ENCODE data around the gene TTC9B. TPM values are rescaled to one million over a fixed set of nuclear protein-coding genes. Genes with fewer than 3 reads are reported as not detected.

Gene TTC9B
- total RNA-seq, 2 donors from 2014 or later, result not detected

- DNase-seq, result no peak
- no peaks in the 10 kb centered on the region for H3K9me3 Mint-ChIP-seq
- H3K27ac Mint-ChIP-seq, result no peak overlapping the region
- no peak for ATAC-seq (replicated peaks in 1 of 2)
- peaks cover 15% of the 10 kb centered on the region for H3K27me3 Mint-ChIP-seq (ENCODE audit: low read depth)
- H3K4me1 Mint-ChIP-seq (ENCODE audit: low read depth), result peaks cover 9% of the 10 kb centered on the region
- no peak overlapping the region for H3K4me3 Mint-ChIP-seq
- H3K36me3 Mint-ChIP-seq (ENCODE audit: insufficient read depth in 2 of 2), result peaks cover 0 to 3% of the 10 kb centered on the region in 2 donors
Measured at GRCh38 chr19:40213251-40213829, 4.8 kb downstream of the TTC9B start.

DNA sequence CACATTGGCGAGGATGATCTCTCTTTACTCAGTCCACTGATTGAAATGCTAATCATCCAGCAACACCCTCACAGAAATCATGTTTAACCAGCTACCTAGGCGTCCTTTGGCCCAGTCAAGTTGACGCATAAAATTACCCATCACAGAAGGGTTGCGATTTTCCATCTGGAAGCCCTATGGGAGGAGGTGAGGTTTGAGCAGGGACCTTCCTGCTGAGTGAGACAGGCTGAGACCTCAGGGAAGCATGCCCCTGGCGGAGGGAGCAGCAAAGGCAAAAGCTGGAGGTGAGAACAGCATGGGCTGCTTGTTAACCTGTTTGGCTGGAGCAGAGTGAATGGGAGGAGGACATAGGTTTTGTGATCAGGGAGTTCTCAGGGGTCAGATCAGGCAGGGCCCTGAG is 7.3 kb downstream of the TTC9B start:
- Mint-ChIP-seq H3K27ac (no peak overlapping the region), H3K36me3 (ENCODE audit: insufficient read depth in 2 of 2) (peaks cover 0 to 3% of the 10 kb centered on the region in 2 donors), H3K9me3 (no peaks in the 10 kb centered on the region)

GRCh38 chr19:40208602-40209001 is 9.6 kb downstream of the TTC9B start:
- no peak for DNase-seq
- no peak overlapping the region for H3K4me3 Mint-ChIP-seq
- H3K9me3 Mint-ChIP-seq, result no peaks in the 10 kb centered on the region
- no peaks in the 10 kb centered on the region for H3K4me1 Mint-ChIP-seq (ENCODE audit: low read depth)
- no peak overlapping the region for H3K27ac Mint-ChIP-seq
- H3K36me3 Mint-ChIP-seq (ENCODE audit: insufficient read depth in 2 of 2), result peaks cover 0 to 3% of the 10 kb centered on the region in 2 donors
- no peaks in the 10 kb centered on the region for H3K27me3 Mint-ChIP-seq (ENCODE audit: low read depth)
- no peak for ATAC-seq (replicated peaks in 1 of 2)

More for the DNA sequence above, 7.3 kb downstream of the TTC9B start:
- no peak for ATAC-seq (replicated peaks in 1 of 2)
- Mint-ChIP-seq H3K27me3 (ENCODE audit: low read depth) (peaks cover under 1% of the 10 kb centered on the region), H3K4me1 (ENCODE audit: low read depth) (no peaks in the 10 kb centered on the region), H3K4me3 (no peak overlapping the region)
- DNase-seq, result no peak

GRCh38 chr19:40205760-40206159 is 12.4 kb downstream of the TTC9B start:
- H3K27me3 Mint-ChIP-seq (ENCODE audit: low read depth), result no peaks in the 10 kb centered on the region
- no peak overlapping the region for H3K4me3 Mint-ChIP-seq
- peaks cover 2 to 3% of the 10 kb centered on the region in 2 donors for H3K36me3 Mint-ChIP-seq (ENCODE audit: insufficient read depth in 2 of 2)
- no peak overlapping the region for H3K27ac Mint-ChIP-seq
- ATAC-seq (replicated peaks in 1 of 2) (no peak), DNase-seq (no peak)
- no peaks in the 10 kb centered on the region for H3K9me3 Mint-ChIP-seq
- H3K4me1 Mint-ChIP-seq (ENCODE audit: low read depth), result no peaks in the 10 kb centered on the region

DNA sequence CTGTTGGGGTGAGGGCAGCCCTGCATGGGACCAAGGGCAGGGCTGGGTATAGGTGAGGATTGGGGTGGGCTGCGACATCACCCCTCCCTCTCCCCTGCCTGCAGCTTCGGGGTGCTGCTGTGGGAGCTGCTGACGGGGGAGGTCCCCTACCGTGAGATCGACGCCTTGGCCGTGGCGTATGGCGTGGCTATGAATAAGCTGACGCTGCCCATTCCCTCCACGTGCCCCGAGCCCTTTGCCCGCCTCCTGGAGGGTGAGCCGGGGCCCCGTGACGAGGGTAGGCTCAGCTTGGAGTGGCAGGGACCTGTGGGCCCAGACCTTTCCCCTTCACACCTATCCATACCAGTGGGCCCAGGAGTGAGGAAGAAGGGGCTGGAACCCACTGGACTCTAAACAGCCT is 13.8 kb downstream of the TTC9B start:
- H3K4me3 Mint-ChIP-seq, result no peak overlapping the region

DNA sequence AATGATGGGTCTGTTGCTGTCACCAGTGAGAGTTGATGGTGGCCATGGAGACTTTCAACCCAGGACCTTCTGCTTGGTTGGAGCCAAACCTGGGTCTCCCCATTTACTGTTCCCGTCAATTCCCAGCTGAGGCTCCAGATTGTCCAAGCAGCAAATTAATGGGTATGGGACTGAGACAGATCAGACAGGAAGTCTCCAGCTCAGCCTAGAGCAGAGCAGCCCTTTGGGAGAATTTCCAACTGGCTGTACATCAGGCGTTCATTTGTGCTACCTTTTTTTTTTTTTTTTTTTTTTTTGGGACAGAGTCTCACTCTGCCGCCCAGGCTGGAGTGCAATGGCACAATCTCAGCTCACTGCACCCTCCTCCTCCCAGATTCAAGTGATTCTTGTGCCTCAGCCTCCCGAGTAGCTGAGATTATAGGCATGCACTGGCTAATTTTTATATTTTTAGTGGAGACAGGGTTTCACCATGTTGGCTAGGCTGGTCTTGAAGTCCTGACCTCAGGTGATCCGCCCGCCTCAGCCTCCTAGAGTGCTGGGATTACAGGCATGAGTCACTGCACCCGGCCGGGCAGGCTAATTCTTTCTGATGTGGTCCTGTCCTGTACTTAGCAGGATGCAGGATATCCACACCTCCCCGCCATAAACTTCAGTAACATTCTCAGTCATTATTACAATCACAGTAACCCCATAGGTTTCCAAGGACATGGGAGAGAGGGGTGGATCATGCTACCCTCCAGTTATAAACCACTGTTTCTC is 17.7 kb downstream of the TTC9B start:
- no peak for ATAC-seq (replicated peaks in 1 of 2)
- Mint-ChIP-seq H3K9me3 (no peaks in the 10 kb centered on the region), H3K27ac (no peak overlapping the region)

More for the DNA sequence above, 13.8 kb downstream of the TTC9B start:
- DNase-seq, result no peak
- H3K36me3 Mint-ChIP-seq (ENCODE audit: insufficient read depth in 2 of 2), result peaks cover 2 to 3% of the 10 kb centered on the region in 2 donors
- H3K4me1 Mint-ChIP-seq (ENCODE audit: low read depth), result no peaks in the 10 kb centered on the region
- H3K27ac Mint-ChIP-seq, result no peak overlapping the region
- H3K9me3 Mint-ChIP-seq, result no peaks in the 10 kb centered on the region
- ATAC-seq (replicated peaks in 1 of 2), result no peak
- no peaks in the 10 kb centered on the region for H3K27me3 Mint-ChIP-seq (ENCODE audit: low read depth)

GRCh38 chr19:40198272-40198990 is 19.8 kb downstream of the TTC9B start:
- no peak overlapping the region for H3K4me3 Mint-ChIP-seq
- H3K36me3 Mint-ChIP-seq (ENCODE audit: insufficient read depth in 2 of 2), result peaks cover 0 to 2% of the 10 kb centered on the region in 2 donors
- H3K27me3 Mint-ChIP-seq (ENCODE audit: low read depth), result no peaks in the 10 kb centered on the region
- H3K4me1 Mint-ChIP-seq (ENCODE audit: low read depth), result peaks cover 5% of the 10 kb centered on the region
- H3K9me3 Mint-ChIP-seq, result no peaks in the 10 kb centered on the region
- ATAC-seq (replicated peaks in 1 of 2) (no peak), DNase-seq (no peak)
- no peak overlapping the region for H3K27ac Mint-ChIP-seq

More for the DNA sequence above, 17.7 kb downstream of the TTC9B start:
- no peaks in the 10 kb centered on the region for H3K4me1 Mint-ChIP-seq (ENCODE audit: low read depth)
- no peaks in the 10 kb centered on the region for H3K27me3 Mint-ChIP-seq (ENCODE audit: low read depth)
- peaks cover 0 to 2% of the 10 kb centered on the region in 2 donors for H3K36me3 Mint-ChIP-seq (ENCODE audit: insufficient read depth in 2 of 2)
- H3K4me3 Mint-ChIP-seq, result no peak overlapping the region
- no peak for DNase-seq

DNA sequence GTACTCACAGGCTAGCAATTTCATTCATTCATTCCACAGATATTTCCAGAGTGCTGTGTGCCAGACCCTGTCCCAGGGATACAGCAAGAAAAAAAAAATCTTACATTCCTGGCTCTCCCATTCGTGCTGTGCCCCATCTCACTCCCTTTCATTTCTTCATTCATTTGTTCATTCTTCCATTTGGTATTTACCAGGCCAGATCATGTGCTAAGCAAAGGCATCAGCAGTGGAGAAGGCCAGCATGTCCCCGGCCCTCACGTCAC is 24.7 kb downstream of the TTC9B start:
- Mint-ChIP-seq H3K4me3 (peak overlapping the region; percentile 5 to 20), H3K27me3 (ENCODE audit: low read depth) (no peaks in the 10 kb centered on the region), H3K27ac (no peak overlapping the region), H3K4me1 (ENCODE audit: low read depth) (peaks cover 29% of the 10 kb centered on the region), H3K36me3 (ENCODE audit: insufficient read depth in 2 of 2) (no peaks in the 10 kb centered on the region), H3K9me3 (no peaks in the 10 kb centered on the region)
- no peak for ATAC-seq (replicated peaks in 1 of 2)
- no peak for DNase-seq

DNA sequence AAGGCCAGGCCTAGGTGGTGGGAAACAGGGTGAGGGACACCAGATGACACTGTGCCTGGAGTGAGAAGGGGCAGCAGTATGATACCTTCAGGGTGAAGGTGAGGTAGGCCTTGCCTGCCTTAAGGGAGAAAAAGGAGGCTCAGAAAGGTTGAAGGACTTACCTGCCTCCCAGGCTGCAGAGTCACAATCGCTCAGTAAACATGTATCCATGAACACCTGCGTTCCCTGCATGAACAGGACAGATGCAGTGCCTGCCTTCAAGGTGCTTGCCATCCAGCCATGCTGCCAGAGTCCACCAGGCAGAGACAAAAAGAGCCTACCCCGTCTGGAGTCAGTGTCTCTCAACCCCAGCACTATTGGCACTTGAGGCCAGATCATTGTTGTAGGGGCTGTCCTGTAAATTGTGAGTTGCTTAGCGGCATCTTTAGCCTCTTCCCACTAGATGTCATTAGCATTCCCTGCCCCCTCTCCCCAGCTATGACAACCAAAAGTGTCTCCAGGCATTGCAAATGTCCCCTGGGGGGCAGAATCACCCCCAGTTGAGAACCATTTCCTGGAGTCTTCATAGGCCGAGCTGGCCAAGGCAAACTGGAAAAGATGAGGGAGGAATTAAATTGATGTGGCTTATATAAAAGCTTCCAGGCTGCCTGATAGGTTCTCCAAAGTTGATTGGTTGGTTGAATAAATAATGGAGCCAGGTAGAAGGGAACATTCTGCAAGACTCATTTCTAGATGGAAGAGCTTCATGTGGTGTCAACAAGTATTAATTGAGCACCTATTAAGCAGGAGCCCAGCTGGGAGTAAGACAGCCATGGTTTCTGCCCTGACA is 25.2 kb downstream of the TTC9B start:
- DNase-seq (no peak), ATAC-seq (replicated peaks in 1 of 2) (no peak)
- H3K27me3 Mint-ChIP-seq (ENCODE audit: low read depth), result no peaks in the 10 kb centered on the region
- no peak overlapping the region for H3K27ac Mint-ChIP-seq
- H3K4me1 Mint-ChIP-seq (ENCODE audit: low read depth), result peaks cover 29% of the 10 kb centered on the region
- H3K36me3 Mint-ChIP-seq (ENCODE audit: insufficient read depth in 2 of 2), result no peaks in the 10 kb centered on the region
- no peaks in the 10 kb centered on the region for H3K9me3 Mint-ChIP-seq
- H3K4me3 Mint-ChIP-seq, result peak overlapping the region; percentile 69 to 74

DNA sequence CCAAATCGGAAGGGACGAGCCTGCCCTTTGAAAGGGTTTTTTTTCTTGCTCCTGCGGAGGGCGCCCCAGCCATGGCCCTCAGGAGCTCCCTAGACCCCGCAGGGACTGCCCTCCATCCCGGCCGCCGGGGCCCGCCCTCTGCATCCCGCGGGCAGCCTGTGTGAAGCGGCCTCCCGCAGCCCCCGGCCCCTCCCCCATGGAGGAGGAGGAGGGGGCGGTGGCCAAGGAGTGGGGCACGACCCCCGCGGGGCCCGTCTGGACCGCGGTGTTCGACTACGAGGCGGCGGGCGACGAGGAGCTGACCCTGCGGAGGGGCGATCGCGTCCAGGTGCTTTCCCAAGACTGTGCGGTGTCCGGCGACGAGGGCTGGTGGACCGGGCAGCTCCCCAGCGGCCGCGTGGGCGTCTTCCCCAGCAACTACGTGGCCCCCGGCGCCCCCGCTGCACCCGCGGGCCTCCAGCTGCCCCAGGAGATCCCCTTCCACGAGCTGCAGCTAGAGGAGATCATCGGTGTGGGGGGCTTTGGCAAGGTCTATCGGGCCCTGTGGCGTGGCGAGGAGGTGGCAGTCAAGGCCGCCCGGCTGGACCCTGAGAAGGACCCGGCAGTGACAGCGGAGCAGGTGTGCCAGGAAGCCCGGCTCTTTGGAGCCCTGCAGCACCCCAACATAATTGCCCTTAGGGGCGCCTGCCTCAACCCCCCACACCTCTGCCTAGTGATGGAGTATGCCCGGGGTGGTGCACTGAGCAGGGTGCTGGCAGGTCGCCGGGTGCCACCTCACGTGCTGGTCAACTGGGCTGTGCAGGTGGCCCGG is 26.1 kb downstream of the TTC9B start:
- H3K27ac Mint-ChIP-seq, result no peak overlapping the region
- peaks cover 29% of the 10 kb centered on the region for H3K4me1 Mint-ChIP-seq (ENCODE audit: low read depth)
- H3K4me3 Mint-ChIP-seq, result peak overlapping the region; percentile 69 to 74
- no peaks in the 10 kb centered on the region for H3K9me3 Mint-ChIP-seq
- DNase-seq (peak; percentile 40), ATAC-seq (replicated peaks in 1 of 2) (peak; percentile 8 to 9)
- H3K27me3 Mint-ChIP-seq (ENCODE audit: low read depth), result no peaks in the 10 kb centered on the region
- H3K36me3 Mint-ChIP-seq (ENCODE audit: insufficient read depth in 2 of 2), result no peaks in the 10 kb centered on the region

GRCh38 chr19:40190891-40191835 is 27.0 kb downstream of the TTC9B start, which contains the start of gene MAP3K10:
Gene MAP3K10 (plus strand): TSS chr19:40191426. CDS start chr19:40192032, 606 bp downstream.
- no peaks in the 10 kb centered on the region for H3K36me3 Mint-ChIP-seq (ENCODE audit: insufficient read depth in 2 of 2)
- DNase-seq, result peak; percentile 87 to 89
- ATAC-seq (replicated peaks in 1 of 2), result peak; percentile 87 to 89
- H3K9me3 Mint-ChIP-seq, result no peaks in the 10 kb centered on the region
- peaks cover 29% of the 10 kb centered on the region for H3K4me1 Mint-ChIP-seq (ENCODE audit: low read depth)
- peak within 1 kb of the TSS; percentile 87 to 97 for H3K4me3 Mint-ChIP-seq
- peak within 1 kb of the TSS; percentile 96 for H3K27ac Mint-ChIP-seq
- H3K27me3 Mint-ChIP-seq (ENCODE audit: low read depth), result no peaks in the 10 kb centered on the region

Data from activated T-cell treated with anti-CD3 and anti-CD28 coated beads, Interleukin-2, amount 50 U/mL, for 72 hours (primary cell).